IPS-18a (cell line): ENCODE results near the gene CLEC1A.

Experiments used
- H3K27ac ChIP-seq: one replicate; pipeline ENCODE4 v1.5.1; 2013; ENCODE audit warnings: low read length
- H3K27me3 ChIP-seq: one replicate; pipeline ENCODE4 v1.6.1; 2013; ENCODE audit warnings: mild to moderate bottlenecking, low read length; ENCODE audit not compliant: control insufficient read depth, insufficient read depth
- H3K36me3 ChIP-seq: one replicate; pipeline ENCODE4 v1.6.1; 2013; ENCODE audit warnings: low read depth, low read length; ENCODE audit not compliant: control insufficient read depth
- H3K4me1 ChIP-seq: one replicate; pipeline ENCODE4 v1.6.1; 2013; ENCODE audit warnings: low read depth, low read length; ENCODE audit not compliant: control insufficient read depth
- H3K4me3 ChIP-seq: one replicate; pipeline ENCODE4 v1.5.1; 2013; ENCODE audit warnings: low read length
- H3K9ac ChIP-seq: one replicate; pipeline ENCODE4 v1.6.1; 2013; ENCODE audit warnings: mild to moderate bottlenecking, low read length, moderate library complexity
- H3K9me3 ChIP-seq: one replicate; pipeline ENCODE4 v1.6.1; 2013; ENCODE audit warnings: low read depth, low read length; ENCODE audit not compliant: control insufficient read depth

Gene CLEC1A, protein sequence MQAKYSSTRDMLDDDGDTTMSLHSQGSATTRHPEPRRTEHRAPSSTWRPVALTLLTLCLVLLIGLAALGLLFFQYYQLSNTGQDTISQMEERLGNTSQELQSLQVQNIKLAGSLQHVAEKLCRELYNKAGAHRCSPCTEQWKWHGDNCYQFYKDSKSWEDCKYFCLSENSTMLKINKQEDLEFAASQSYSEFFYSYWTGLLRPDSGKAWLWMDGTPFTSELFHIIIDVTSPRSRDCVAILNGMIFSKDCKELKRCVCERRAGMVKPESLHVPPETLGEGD

DNA sequence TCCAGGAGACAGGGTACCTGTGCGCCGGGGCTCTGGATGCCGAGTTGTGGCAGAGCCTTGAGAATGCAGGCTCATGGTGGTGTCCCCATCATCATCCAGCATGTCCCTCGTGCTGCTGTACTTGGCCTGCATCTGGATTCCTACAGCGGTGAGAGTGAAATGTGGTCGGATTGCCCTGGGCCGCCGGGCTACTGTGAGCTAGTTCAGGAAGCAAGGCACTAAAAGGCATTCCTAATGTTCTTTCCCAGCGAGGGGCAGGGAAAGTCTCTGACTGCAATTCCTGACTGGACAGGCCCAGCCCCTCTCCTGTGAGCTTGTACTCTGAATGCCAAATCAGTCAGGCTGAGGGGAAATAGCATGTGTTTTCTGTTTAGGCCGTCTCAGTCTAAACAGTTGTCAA lies at the start of gene CLEC1A:
TSS of gene CLEC1A (minus strand) at position 195 of the 400 bp plus-strand sequence. CDS start at position 132, 63 bp downstream.
- Histone ChIP-seq H3K27ac (no peak within 1 kb of the TSS), H3K27me3 (no peaks in the 10 kb centered on the region), H3K4me1 (peaks cover 13% of the 10 kb centered on the region), H3K9me3 (no peaks in the 10 kb centered on the region), H3K9ac (no peak within 1 kb of the TSS), H3K4me3 (no peak within 1 kb of the TSS), H3K36me3 (no peaks in the 10 kb centered on the region)

DNA sequence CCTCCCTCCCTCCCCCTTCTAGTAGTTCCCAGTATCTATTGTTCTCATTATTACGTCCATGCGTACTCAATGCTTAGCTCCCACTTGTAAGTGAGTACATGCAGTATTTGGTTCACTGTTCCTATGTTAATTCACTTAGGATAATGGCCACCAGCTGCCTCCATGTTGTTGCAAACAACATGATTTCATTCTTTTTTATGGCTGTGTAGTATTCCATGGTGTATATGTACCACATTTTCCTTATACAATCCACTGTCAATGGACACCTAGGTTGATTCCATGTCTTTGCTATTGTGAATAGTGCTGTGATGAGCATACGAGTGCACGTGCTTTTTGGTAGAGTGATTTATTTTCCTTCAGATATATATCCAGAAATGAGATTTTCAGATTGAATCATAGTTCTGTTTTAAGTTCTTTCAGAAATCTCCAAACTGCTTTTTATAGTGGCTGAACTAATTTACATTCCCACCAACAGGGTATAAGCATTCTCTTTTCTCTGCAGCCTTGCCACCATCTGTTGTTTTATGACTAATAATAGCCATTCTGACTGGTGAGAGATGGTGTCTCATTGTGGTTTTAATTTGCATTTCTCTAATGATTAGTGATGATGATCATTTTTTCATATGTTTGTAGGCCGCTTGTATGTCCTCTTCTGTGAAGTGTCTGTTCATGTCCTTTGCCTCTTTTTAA lies 49.1 kb upstream of the CLEC1A start:
- Histone ChIP-seq H3K27me3 (no peaks in the 10 kb centered on the region), H3K4me1 (no peaks in the 10 kb centered on the region), H3K27ac (no peak overlapping the region), H3K36me3 (no peaks in the 10 kb centered on the region), H3K4me3 (no peak overlapping the region), H3K9me3 (no peaks in the 10 kb centered on the region), H3K9ac (no peak overlapping the region)

DNA sequence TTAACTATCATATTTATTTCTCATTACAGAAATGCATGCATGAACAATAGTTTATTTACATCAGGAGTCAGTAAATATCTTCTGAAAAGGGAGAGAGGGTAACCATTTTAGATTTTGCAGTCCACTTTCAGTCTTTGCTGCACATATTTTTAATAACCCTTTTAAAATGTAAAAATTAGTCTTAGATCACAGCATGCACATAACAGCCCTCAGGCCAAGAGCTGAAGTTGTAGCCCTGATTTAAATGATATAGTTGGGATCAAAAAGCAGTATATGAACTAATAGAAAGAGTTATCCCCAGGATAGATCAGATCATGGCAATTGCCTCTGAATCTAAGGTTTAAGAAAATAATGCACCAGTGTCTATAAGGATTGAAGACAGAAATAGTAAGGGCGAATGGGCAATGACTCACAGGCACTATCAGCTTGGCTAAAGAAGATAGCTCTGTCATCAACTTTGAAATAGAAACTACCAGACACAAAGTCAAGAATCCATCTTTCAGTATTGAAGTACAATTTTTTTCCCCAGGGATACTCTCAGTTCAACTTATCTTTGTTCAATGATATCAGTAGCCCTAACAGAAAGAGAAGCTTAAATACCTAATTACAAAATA lies 44.3 kb upstream of the CLEC1A start:
- Histone ChIP-seq H3K4me3 (no peak overlapping the region), H3K27ac (no peak overlapping the region), H3K4me1 (no peaks in the 10 kb centered on the region), H3K9me3 (no peaks in the 10 kb centered on the region), H3K9ac (no peak overlapping the region), H3K27me3 (no peaks in the 10 kb centered on the region), H3K36me3 (no peaks in the 10 kb centered on the region)

DNA sequence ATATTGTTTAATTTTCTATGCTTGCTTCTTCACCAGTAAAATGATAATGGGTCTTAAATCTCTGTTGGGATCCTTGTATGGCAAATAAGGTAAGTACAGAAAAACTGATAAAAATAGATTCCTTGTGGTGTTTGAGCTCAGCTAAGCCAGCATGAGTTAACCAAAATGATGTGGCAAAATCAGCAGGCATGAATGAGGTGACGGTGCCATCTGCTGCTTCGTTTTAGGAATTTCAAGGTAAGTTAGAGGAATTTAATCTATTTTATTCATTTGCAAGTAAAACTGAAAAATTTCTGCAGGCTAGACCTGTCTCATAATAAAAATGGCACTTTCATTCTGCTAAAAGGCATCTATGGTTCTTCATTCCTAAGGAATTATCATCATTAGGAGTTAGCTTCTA lies 41.2 kb upstream of the CLEC1A start:
- H3K4me1 ChIP-seq = no peaks in the 10 kb centered on the region
- H3K9ac ChIP-seq = no peak overlapping the region
- H3K27me3 ChIP-seq = no peaks in the 10 kb centered on the region
- H3K27ac ChIP-seq = no peak overlapping the region
- H3K9me3 ChIP-seq = no peaks in the 10 kb centered on the region
- no peaks in the 10 kb centered on the region for H3K36me3 ChIP-seq
- no peak overlapping the region for H3K4me3 ChIP-seq

DNA sequence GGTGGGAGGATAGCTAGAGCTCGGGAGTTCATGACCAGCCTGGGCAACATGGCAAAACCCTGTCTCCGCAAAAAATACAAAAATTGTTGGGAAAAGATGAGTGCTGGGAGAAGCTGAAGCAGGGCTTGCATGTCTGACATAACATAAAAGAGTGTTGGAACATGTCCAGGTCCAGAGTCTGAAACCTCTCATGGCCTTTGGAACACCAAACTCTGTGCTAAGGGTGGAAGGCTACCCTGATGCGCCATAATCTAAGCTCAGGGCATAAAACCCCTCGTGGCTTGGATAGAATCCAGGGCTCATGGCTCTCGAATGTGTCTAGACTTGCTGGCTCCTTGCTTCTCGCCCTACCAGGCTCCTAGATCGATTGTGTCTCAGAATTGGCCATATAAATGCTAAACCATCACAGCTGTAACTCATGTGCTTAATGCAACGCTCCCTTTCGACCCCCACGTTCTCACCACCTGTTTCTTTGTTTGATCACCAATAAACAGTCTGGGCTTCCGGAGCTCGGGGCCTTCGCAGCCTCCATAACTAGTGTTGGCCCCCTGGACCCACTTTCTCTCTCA lies 37.9 kb upstream of the CLEC1A start:
- no peak overlapping the region for H3K4me3 ChIP-seq
- H3K4me1 ChIP-seq = peaks cover 16% of the 10 kb centered on the region
- H3K27me3 ChIP-seq = no peaks in the 10 kb centered on the region
- no peak overlapping the region for H3K27ac ChIP-seq
- no peak overlapping the region for H3K9ac ChIP-seq
- no peaks in the 10 kb centered on the region for H3K9me3 ChIP-seq
- no peaks in the 10 kb centered on the region for H3K36me3 ChIP-seq

DNA sequence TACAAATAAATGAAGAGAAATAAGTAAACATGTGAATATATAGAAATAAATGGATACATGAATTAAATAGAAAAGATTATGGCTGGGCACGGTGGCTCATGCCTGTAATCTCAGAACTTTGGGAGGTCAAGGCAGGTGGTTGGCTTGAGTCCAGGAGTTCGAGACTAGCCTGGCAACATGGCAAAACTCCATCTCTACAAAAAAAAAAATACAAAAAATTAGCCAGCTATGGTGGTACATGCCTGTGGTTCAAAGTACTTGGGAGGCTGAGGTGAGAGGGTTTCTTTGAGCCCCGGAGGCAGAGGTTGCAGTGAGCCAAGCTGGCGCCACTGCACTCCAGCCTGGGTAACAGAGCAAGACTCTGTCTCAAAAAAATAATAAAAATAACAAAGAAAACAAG lies 36.3 kb upstream of the CLEC1A start:
- peaks cover 27% of the 10 kb centered on the region for H3K4me1 ChIP-seq
- no peak overlapping the region for H3K4me3 ChIP-seq
- H3K27ac ChIP-seq = no peak overlapping the region
- no peaks in the 10 kb centered on the region for H3K9me3 ChIP-seq
- H3K36me3 ChIP-seq = no peaks in the 10 kb centered on the region
- no peak overlapping the region for H3K9ac ChIP-seq
- no peaks in the 10 kb centered on the region for H3K27me3 ChIP-seq

DNA sequence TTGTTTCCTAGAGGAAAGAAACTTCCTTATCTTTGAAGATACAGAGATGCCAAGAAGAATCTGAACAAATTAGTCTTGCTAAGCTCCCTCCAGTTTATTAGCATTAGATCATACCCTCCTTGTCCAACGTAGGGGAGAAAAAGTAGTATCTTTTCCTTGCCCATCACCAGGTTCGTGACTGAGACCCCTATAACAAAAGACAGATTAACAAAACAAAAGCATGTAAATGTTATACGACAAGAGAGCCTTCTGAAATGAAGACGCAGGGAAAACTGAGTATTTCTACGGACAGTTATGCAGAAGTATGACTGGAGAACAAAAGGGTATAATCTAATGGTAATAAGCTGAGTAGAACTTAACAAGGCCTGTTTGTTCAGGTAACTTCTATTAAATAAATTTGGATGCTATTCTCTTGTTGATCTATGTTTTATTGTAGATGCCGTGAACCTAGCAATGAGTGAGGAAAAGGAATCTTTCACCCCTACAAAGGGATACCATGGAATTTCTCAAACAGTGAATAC lies 34.1 kb upstream of the CLEC1A start:
- no peaks in the 10 kb centered on the region for H3K27me3 ChIP-seq
- no peak overlapping the region for H3K9ac ChIP-seq
- H3K4me1 ChIP-seq = peaks cover 36% of the 10 kb centered on the region
- no peak overlapping the region for H3K27ac ChIP-seq
- H3K9me3 ChIP-seq = no peaks in the 10 kb centered on the region
- peak overlapping the region; percentile 2 for H3K4me3 ChIP-seq
- H3K36me3 ChIP-seq = no peaks in the 10 kb centered on the region

DNA sequence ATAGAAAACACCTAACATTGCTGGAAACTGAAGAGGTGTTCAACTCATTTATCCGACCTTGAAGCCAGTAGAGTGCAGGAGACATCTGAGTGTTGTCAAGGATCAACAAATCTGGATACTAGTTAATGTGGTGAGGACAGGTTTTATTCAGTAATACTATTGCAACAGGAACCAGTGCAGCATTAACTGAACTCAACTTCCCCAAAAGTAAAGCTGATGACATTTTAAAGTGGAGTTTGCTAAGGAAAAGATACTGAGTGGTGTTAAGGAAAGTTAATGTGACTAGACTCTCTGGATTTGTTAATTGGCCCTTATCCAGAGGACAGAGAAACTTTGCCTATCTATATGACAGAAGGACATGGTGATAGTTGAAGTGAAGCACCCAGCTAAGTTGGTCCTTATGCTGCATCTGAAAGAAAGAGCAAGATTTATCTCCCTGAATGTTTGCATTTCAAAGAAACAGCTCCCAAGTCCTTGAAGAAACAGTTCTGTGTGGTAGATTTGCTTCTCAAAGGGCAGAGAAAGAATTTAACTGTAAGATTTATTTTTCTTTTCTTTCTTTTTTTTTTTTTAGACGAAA lies 32.4 kb upstream of the CLEC1A start:
- no peak overlapping the region for H3K9ac ChIP-seq
- no peak overlapping the region for H3K27ac ChIP-seq

DNA sequence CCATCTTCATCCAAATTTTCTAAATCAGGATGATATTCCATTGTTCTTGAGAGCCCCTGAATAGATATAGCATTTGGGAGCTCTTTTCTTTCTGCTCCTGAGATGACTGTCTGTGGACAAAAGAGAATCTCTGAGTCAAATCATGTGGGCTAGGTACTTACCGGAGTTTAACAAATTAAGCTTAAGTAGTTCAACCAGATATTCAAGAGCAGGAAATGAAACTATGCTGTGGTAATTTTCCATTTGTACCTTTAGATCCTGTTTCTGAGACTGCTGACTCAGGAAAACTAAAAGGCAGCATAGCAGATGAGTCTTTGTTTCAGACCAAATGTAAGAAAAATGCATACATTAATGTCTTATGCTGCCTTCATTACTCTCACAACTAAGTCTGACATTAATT lies 31.3 kb upstream of the CLEC1A start, which contains the start of gene CLEC7A:
TSS of gene CLEC7A (minus strand) at position 158 of the 400 bp plus-strand sequence. CDS start at position 41, 117 bp downstream.
- H3K9ac ChIP-seq = no peak within 1 kb of the TSS
- no peak within 1 kb of the TSS for H3K4me3 ChIP-seq
- H3K9me3 ChIP-seq = no peaks in the 10 kb centered on the region
- no peak within 1 kb of the TSS for H3K27ac ChIP-seq
- no peaks in the 10 kb centered on the region for H3K36me3 ChIP-seq
- H3K27me3 ChIP-seq = no peaks in the 10 kb centered on the region
- H3K4me1 ChIP-seq = peaks cover 36% of the 10 kb centered on the region

More for the DNA sequence above, 32.4 kb upstream of the CLEC1A start:
- no peaks in the 10 kb centered on the region for H3K9me3 ChIP-seq
- no peaks in the 10 kb centered on the region for H3K27me3 ChIP-seq
- peaks cover 36% of the 10 kb centered on the region for H3K4me1 ChIP-seq
- no peaks in the 10 kb centered on the region for H3K36me3 ChIP-seq
- H3K4me3 ChIP-seq = no peak overlapping the region

DNA sequence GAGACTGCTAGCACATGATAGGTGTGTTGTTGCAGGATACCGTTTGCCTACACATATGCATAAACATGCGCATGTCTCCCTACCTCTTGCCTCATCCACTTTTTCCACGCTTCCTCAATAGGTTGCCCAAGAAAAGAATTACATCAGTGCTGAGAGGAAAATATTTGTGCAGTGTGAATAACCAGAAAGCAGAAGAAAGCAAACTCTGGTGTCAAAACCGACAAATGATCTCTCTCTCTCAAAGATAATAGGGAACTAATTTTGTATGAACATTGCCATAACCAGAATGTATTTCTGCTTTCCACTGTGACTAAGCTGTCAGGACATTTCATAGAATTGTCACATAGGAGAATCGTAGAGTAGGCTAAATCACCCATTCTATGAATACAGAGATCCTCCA lies 29.9 kb upstream of the CLEC1A start:
- no peak overlapping the region for H3K4me3 ChIP-seq
- no peaks in the 10 kb centered on the region for H3K27me3 ChIP-seq
- no peak overlapping the region for H3K27ac ChIP-seq
- no peaks in the 10 kb centered on the region for H3K9me3 ChIP-seq
- peaks cover 34% of the 10 kb centered on the region for H3K4me1 ChIP-seq
- H3K9ac ChIP-seq = no peak overlapping the region
- no peaks in the 10 kb centered on the region for H3K36me3 ChIP-seq

DNA sequence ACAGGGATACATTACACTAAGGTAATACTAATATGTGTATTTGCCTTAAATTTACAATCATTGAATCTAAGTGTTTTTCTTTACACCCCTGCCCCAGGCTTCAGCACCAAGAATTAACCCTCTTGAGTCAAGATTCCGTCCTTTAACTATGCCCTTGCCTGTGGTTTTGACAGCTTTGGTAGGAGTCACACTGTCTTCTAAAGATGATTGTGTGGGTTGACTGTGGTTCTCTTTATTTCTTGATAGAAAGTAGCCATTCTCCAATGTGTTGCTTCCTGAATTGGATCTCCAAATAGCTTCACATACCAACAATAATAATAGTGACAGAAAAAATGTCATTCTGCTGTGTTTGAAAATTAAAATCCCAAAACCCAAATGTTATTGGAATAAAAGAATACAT lies 27.6 kb upstream of the CLEC1A start:
- Histone ChIP-seq H3K36me3 (no peaks in the 10 kb centered on the region), H3K27ac (no peak overlapping the region), H3K4me3 (no peak overlapping the region), H3K9ac (no peak overlapping the region), H3K9me3 (no peaks in the 10 kb centered on the region), H3K27me3 (no peaks in the 10 kb centered on the region), H3K4me1 (peaks cover 20% of the 10 kb centered on the region)
